Sciatic nerve (tissue), 2 donors: ENCODE measurements around the gene ELAC1. TPM values are rescaled to one million over a fixed set of nuclear protein-coding genes. Genes with fewer than 3 reads are reported as not detected.

ENCODE experiments used
- ATAC-seq: fragments of 200-7000 bp; cut with Tn5 transposase; one replicate; pipeline ENCODE4 v1.9.1; 2020; ENCODE audit warnings: mild to moderate bottlenecking, moderate library complexity
- DNase-seq: peaks from one replicate; pipeline ENCODE4 v3.0.0-alpha.2; 2020; ENCODE audit warnings: low spot score
- intact Hi-C: fragments of 100-400 bp; cut with DNase I; formaldehyde crosslinking; loops from one replicate; pipeline ENCODE4 v1.14.2; 2022
- total RNA-seq: library from RNA; stranded (reverse); fragmentation: NEBNext Ultra II Directional; extraction: Animal tissue kit (Norgen Biotek cat#: 25700); gene quantifications from one replicate; pipeline ENCODE4 v1.2.1, GENCODE V29; 2021
- donor health status: DM: no; HTN: no; CAD: no.
- donor health status: DM: no; HTN: no; CAD: no.

ELAC1 gene
- total RNA-seq, 1 donor from 2014 or later = 6.3 TPM

GRCh38 chr18:51007790-51008139 is 39.9 kb downstream of the ELAC1 start:
- intact Hi-C loops = loop anchor here (2.0 kb wide), 1 partner anchor 35 kb away; no protein-coding TSS in a partner anchor
- ATAC-seq = no peak
- no peak for DNase-seq

- DNase-seq = no peak
- intact Hi-C loops = no loop called here
- ATAC-seq = no peak
Observed at GRCh38 chr18:51009072-51009471, 41.2 kb downstream of the ELAC1 start.

- intact Hi-C loops = no loop called here
- DNase-seq (no peak), ATAC-seq (no peak)
Observed at GRCh38 chr18:51010218-51010617, 42.4 kb downstream of the ELAC1 start.

- DNase-seq (no peak), ATAC-seq (no peak)
- intact Hi-C loops = no loop called here
Observed at GRCh38 chr18:51011709-51012108, 43.9 kb downstream of the ELAC1 start.

- ATAC-seq (no peak), DNase-seq (no peak)
- intact Hi-C loops = no loop called here
Observed at GRCh38 chr18:51012441-51012840, 44.6 kb downstream of the ELAC1 start.

GRCh38 chr18:51013259-51013658 is 45.4 kb downstream of the ELAC1 start:
- ATAC-seq = no peak
- intact Hi-C loops = no loop called here
- DNase-seq = no peak

- intact Hi-C loops = no loop called here
- DNase-seq = no peak
- no peak for ATAC-seq
Observed at GRCh38 chr18:51017140-51017879, 49.5 kb downstream of the ELAC1 start.

- DNase-seq (no peak), ATAC-seq (no peak)
- intact Hi-C loops = no loop called here
Observed at GRCh38 chr18:51020536-51020935, 52.7 kb downstream of the ELAC1 start.

- ATAC-seq = no peak
- intact Hi-C loops = no loop called here
- no peak for DNase-seq
Observed at GRCh38 chr18:51021226-51021965, 53.6 kb downstream of the ELAC1 start.

GRCh38 chr18:51025512-51025911 is 57.7 kb downstream of the ELAC1 start:
- ATAC-seq = no peak
- intact Hi-C loops = no loop called here
- no peak for DNase-seq

- no peak for DNase-seq
- intact Hi-C loops = no loop called here
Observed at GRCh38 chr18:51028201-51028805, 60.5 kb downstream of the ELAC1 start.

GRCh38 chr18:51029378-51029693 is 61.5 kb downstream of the ELAC1 start:
- intact Hi-C loops = no loop called here
- ATAC-seq = peak; percentile 63
- no peak for DNase-seq

More at GRCh38 chr18:51028201-51028805, 60.5 kb downstream of the ELAC1 start:
- ATAC-seq = no peak

- DNase-seq (peak; percentile 99), ATAC-seq (peak; percentile 99)
- intact Hi-C loops = no loop called here
Observed at GRCh38 chr18:51029694-51030536, 62.1 kb downstream of the ELAC1 start, which contains the start of gene SMAD4. Gene SMAD4, plus strand, starts transcription at chr18:51030213. Its CDS starts 16,834 bp downstream, at chr18:51047047.

GRCh38 chr18:51030537-51031258 is 62.9 kb downstream of the ELAC1 start:
- DNase-seq (peak; percentile 85), ATAC-seq (peak; percentile 69)
- intact Hi-C loops = no loop called here

- no peak for ATAC-seq
- intact Hi-C loops = no loop called here
- no peak for DNase-seq
Observed at GRCh38 chr18:51032193-51032592, 64.4 kb downstream of the ELAC1 start.

GRCh38 chr18:51037230-51037629 is 69.4 kb downstream of the ELAC1 start:
- ATAC-seq (no peak), DNase-seq (no peak)
- intact Hi-C loops = no loop called here
